GM19025 (cell line): Measurements from ENCODE around the gene ITCH.
"Not testable (repeated sequence)": the region's sequence is repeated elsewhere in the genome, so short reads cannot be mapped to it uniquely, and the experiment has no call there.

ENCODE experiments used
- ATAC-seq: cut with Tn5 transposase; IDR thresholded peaks from one replicate; pipeline ENCODE4 v1.9.1; 2021; ENCODE audit warnings: mild to moderate bottlenecking, low read depth, moderate library complexity; ENCODE audit not compliant: unreplicated experiment

ITCH gene

DNA sequence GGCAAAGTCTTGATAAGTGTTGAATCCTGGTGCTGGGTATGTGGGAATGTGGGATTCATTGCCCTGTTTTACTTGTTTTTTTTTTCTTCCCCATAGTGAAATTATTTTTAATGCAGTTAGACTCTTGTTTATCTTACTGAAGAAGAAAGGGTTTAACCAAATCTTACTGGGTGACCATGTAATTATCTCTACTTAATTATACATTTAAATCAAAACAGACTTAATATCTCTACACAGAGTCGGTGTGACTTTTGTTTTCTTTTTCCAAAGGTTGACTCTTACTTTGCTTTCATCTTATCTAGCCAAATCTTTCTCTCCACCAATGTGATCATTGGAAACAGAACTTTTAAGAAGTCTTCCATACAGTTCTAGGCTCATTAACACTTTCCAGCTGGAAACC is 85.4 kb downstream of the ITCH start:
- no peak for ATAC-seq

DNA sequence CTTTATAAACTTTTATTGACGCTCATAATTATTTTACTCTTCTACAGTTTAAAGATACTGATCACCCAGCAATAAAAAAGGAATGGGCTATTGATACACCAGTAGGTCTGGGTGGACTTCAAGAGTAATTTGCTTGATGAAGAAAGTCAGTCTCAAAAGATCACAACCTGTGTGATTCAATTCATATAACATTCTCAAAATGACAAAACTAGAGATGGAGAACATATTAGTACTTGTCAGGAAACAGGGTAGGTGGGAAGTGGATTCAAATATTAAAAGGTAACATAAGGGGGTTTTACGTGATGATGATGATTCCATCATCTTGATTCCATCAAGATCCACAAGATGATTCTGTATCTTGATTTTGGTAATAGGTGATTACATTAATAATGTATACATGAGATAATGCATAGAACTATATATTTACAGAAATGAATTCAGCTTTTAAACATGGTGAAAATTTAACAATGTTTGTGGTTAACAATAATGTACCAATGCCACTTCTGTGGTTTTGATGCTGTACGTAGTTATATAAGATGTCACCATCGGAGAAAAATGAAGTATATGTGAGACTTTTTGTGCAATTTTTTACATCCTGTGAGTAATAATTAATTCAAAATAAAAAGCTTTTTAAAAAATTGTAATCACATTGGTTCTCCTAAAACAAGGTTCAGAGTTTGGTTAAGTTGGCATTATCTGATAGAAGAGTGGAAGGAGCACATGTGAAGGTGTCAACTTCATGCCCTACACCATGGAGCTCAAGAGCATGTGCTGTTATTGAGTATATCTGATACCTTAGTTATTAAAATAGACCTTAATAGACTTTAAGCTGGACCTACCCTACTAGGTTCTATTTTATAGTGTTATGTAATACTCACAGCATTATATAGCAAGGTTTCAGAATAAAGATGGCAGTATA is 86.9 kb downstream of the ITCH start:
- no peak for ATAC-seq

DNA sequence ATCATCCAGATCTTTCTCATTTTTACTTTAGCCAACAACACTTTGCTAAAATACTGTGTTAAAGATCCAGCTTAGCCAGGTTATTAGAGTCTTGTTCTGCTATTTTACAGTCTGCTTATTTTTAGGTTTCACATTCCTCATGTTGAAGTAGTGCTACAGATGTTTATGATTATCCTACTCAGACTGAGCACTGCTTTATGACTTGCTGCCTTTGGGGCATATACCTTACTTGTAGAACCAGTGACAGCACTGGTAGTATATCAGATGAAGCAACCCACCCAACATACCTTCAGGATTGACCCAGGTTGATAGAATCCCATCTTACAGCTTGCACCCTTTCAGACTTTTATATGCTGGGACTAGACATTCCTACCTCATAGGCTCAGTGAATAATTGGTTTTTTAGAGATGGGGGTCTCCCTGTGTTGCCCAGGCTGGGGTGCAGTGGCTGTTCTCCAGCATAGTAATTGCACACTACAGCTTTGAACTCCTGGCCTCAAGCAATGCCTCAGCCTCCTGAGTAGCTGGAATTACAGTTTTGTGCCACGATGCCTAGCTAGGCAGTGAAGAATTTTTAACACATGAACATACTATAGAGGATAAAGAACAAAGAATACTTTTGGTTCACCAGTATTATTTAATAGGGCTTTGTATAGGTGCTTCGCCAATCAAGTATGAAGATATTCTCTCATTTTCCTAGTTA is 89.4 kb downstream of the ITCH start:
- ATAC-seq = no peak

DNA sequence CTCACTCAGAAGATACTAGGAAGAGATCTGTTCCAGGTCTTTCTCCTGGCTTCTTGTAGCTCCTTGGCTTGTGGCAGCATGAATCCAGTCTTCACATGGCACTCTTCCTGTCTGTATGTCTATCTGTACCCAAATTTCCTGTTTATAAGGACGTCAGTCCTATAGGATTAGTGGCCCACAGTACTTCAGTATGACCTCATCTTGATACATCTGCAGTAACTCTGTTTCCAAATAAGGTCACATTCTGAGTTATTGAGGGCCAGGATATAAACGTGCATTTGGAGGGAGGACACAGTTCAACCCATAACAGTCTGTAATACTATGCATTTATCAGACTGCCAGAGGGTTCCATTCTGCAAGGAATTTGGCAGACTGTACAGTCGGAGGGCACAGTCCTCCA is 95.6 kb downstream of the ITCH start:
- ATAC-seq = no peak

DNA sequence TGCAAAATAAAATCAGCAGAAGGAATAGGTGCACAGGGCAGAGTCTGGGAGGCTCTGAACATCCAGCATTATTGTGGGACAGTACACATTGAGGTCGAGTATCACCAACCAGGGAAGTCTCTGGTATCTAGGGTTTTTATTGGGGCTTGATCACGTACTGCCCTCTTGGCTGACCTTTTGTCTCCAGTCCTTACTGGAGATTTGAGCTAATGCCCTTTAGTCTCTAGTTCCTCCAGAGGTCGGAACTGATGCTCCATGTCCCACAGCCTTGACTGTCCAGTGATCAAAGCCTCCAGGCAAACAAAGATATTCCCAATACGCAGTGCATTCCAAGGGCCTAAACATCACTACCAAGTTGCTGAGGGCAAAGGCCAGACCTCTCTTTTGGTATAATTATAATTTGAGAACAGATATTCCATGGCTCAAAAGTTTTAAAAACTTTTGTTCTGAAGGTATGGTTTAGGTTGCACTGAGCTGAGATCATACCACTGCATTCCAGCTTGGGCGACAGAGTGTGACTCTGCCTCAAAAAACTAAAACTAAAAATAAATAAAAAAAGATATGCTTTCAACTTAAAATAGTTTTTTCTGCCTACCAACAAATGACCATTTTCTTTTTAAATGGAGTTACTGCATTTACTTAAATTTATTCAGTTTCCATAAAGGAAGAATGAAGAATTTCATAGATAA is 96.3 kb downstream of the ITCH start:
- ATAC-seq = no peak

DNA sequence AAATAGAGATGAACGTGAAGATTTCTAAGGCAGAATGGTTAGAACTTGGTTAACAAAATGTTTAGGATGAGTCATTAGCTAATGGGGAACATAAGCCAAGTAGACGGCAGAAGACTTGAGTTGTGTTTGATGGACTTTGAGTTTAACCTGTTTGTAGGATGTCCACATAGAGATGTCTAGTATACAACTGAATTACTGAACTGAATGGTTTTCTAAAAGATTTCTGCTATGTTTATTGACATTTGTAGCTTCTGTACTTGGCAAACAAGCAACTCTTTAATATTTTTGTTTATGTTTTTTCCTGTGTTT is 98.7 kb downstream of the ITCH start:
- no peak for ATAC-seq

DNA sequence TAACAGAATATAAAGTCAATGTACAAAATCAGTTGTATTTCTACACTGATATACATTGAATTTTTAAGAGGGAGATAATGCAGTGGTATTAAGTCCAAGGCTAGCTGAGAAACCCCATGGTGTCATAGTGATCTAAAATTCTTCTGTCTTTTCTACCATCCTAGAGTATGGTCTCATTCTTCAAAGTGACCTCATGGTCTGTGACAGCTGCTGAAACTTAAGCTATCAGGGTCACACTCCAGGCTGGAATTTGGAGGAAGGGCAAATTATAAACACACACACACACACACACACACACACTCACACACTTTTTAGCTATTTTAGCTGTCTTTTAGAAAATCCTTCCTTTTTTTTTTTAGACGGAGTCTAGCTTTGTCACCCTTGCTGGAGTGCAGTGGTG is 105.9 kb downstream of the ITCH start:
- ATAC-seq = no peak

DNA sequence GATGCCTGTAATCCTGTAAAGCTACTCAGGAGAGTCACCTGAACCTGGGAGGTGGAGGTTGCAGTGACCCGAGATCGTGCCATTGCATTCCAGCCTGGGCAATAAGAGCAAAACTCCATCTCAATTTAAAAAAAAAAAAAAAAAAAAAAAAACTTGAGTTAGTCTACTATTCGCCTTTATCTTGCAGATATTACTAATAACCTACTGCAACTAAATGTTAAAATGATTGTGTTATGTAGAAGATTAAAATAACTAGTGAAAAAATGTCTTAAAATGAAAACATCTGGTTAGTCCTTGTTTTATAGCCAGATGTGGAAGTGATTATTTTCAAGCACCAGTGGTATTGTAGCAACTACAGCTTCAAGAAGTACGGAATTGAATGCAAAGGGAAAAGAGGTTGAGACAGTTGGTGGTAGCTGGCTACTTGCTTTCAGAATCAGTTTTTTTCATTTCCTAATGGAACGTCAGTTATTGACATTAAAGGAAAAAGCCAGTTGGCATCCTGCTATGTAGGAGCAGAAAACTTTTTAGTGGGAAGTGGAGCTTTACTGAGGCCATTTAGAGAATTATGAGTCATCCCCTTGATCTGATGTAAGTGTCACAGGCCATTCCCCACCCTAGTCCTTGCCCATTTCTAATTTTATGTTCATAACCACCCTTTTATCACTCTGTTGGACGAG is 109.3 kb downstream of the ITCH start:
- ATAC-seq = no peak

DNA sequence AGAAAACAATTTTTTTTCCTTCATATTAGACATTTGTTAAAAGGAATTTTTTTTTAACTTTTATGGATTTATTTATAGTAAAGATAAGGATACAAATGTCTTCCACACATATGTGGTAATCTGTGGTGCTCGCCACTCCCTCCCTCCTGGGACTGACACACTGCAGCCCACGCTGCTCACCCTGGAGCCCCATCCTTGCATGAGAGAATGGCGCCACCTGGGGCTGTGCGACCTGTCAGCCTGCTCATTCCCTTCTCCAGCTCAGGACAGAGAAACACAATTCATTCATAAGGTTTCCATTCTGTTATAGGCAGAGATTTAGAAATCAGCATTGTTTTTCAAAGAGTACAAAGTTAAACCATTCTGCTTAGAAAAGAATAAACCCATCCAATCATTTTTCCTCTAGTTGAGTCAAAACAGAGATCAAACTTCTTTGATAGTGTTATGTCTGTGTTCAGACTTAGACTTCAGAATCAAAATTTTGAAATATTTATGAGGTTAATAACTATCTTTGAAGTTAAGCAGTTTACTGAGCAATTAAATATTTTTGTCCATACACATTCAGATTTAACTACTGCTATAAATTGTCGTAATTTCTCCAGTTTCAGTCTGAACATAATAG is 110.3 kb downstream of the ITCH start:
- ATAC-seq = no peak

DNA sequence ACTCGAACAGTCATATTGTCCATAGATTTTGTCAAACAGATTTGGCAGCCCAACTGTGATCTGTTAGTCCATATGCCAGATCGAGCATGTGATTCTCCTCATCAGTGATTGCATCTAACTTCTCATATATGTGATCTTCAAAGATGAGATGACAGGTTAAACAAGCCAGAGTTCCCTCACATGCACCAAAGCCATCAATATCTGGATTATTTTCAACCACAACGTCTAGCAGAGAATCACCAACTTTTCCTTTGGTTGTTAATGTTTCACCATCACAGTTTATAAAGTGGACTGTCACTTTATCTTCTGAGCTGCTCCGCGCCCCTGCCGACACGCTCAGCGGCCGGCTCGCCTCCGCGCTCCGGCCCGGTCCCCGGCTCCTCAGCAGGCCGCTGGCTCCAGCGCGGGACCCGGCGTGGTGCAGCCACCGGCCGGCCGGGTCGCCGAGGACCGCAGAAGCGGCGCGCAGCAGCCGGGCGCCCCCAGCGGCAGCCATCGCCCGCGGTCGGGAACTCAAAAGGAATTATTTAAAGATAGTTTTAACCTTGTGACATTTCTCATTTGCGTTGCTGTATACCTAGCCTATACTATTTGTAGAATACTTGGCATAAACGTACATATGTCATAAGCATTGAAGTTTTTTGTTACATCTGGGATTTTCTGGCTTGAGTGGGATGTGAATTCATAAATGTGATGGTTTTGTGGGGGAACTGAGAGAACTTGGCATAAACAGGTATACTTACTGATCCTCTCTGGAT is 113.1 kb downstream of the ITCH start:
- no peak for ATAC-seq

DNA sequence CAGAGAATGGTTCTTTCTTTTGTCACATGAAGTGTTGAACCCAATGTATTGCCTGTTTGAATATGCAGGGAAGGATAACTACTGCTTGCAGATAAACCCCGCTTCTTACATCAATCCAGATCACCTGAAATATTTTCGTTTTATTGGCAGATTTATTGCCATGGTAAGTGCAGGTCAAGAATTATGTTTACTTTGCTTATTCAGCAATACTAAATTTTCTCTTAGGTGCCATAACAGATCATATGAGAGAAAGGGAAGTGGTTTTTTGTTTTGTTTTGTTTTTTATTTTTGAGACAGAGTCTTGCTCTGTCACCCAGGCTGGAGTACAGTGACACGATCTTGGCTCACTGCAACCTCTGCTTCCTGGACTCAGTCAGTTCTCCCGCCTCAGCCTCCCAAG is 116.6 kb downstream of the ITCH start:
- ATAC-seq = no peak

DNA sequence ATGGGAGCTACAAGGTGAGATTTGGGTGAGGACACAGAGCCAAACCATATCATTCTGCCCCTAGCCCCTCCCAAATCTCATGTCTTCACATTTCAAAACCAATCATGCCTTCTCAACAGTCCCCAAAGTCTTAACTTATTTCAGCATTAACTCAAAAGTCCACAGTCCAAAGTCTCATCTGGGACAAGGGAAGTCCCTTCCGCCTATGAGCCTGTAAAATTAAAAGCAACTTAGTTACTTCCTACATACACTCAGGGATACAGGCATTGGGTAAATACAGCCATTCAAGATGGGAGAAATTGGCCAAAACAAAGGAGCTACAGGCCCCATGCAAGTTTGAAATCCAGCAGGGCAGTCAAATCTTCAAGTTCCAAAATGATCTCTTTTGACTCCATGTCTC is 119.1 kb downstream of the ITCH start:
- ATAC-seq = not testable (repeated sequence)

DNA sequence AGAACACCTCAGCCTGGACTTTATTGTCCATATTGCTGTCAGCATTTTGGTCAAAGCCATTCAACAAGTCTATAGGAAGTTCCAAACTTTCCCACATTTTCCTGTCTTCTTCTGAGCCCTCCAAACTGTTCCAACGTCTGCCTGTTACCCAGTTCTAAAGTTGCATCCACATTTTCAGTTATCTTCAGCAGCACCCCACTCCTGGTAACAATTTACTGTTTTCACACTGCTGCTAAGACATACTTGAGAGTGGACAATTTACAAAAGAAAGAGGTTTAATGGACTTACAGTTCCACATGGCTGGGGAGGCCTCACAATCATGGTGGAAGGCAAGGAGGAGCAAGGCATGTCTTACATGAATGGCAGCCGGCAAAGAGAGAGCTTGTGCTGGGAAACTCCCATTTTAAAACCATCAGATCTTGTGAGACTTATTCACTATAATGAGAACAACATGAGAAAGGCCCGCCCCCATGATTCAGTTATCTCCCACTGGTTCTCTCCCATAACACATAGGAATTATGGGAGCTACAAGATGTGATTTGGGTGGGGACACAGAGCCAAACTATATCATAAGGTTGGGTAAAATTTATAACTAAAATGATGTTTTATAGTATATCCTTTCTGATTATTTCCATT is 120.6 kb downstream of the ITCH start:
- ATAC-seq = not testable (repeated sequence)

DNA sequence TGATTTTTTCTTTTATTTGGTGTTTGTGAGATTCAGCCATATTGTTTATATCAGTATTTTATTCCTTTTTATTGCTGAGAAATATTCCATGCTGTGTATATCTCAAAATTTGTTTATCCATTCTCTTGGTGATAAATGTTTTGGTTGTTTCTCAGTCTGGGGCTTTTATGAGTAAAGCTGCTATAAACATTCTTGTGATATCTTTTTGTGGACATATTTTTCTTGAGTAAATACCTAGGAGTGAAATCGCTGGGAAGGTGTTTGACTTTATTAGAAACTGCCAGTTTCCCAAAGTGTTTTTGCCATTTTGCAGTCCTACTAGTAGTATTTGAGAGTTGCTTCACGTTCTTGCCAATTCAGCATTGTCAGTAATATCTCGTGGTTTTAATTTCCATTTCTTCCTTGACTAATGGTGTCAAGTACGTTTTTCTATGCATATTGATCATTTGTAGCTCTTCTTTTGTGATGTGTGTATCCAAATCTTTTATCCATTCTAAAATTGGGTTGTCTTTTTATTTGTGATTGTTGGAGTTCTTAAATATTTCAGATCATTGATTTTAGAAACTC is 122.1 kb downstream of the ITCH start:
- no peak for ATAC-seq

DNA sequence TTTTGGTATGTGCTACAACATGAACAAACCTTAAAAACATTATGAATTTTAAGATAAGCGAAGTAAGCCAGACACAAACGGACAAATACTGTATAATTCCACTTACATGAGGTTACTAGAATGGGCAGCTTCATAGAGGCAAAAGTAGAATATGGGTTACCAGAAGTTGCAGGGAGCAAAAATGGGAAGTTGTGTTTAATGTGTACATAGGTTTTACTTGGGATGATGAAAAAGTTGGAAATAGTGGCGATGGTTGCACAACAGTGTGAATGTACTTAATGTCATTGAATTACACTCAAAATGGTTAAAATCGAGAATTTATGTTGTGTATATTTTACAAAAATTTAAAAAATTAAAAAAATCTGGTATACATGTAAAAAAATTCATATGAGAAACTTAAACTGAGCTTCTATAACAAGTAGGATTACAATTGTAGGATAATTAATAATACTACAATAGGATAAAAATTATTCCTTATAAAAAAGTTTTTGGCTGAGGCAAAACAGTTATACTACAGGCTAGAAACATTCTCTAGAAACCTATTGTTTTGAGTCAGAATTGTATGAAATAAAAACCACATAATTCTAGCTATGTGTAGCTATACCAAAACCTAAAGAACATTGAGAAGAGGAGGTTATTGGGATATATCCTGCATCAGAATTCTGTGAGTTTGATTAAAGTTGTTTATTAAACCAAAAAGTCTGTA is 128.3 kb downstream of the ITCH start:
- ATAC-seq = no peak

DNA sequence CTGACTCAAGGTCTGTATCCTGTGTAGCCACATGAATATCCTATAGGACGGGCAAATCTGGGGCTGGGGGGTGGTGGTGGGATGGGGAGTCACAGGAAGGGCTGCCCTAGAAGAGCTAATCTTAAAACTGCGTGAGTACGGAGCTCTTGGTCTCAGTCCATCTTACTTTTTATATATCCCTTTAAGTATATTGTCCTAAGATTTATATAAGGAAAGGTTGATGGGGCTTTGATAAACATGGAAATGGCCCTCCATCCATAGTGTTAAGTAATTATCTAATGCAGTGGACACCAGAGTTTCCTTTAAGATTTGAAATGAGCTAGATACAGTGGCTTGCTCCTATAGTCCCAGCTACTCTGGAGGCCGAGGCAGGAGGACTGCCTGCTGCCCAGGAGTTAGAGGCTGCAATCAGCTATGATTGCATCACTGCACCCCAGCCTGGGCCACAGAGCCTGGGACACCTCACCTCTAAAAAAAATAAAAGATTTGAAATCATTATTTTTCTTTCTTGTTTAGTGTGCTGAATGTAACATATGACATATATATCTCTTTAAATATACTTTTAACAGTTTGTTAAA is 128.9 kb downstream of the ITCH start:
- no peak for ATAC-seq

DNA sequence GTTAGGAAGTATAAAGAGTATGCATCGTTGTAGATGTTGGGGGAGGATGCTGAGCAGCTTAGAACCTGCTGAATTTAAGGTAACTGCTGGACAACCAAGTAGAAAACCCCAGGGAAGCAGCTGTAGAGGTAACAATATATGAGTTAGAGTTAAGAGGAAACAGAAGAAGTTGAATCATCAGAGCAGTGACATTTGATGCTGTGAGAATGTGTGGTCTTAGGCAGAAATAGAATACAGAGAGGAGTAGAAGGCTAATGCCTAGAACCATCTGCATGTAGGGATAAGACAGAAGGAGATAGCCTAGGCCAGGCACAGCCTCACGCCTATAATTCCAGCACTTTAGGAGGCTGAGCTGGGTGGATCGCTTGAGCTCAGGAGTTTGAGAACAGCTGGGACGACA is 130.6 kb downstream of the ITCH start:
- ATAC-seq = no peak

DNA sequence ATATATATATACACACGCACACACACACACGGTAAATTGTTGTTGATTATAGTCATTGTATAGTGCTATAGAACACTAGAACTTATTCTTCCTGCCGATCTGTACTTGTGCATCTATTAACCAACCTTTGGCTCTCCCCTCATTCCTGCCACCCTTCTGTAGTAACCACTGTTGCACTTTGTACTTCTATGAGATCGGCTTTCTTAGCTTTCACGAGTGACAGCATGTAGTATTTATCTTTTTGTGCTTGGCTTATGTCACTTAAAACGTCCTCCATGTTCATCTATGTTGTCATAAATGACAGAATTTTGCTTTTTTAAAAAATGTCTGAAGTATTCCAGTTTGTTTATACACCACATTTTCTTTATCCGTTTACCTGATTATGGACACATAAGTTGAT is 132.2 kb downstream of the ITCH start:
- no peak for ATAC-seq
